Urothelium cell line (cell line): ENCODE measurements around the gene RRP15.
A peak's percentile ranks its signal among the peaks of the same experiment; 100 is the strongest.
"Not testable (repeated sequence)": the region's sequence is repeated elsewhere in the genome, so short reads cannot be mapped to it uniquely, and the experiment has no call there.

Experiments
- DNase-seq: peaks from one replicate; pipeline ENCODE4 v3.0.0; 2011; ENCODE audit warnings: low spot score, mixed read lengths
- FAIRE-seq: peaks from 2 replicates; lab custom pipeline; 2011; peaks lifted over from hg19 to GRCh38; lab: Jason Lieb, UNC

Gene RRP15

DNA sequence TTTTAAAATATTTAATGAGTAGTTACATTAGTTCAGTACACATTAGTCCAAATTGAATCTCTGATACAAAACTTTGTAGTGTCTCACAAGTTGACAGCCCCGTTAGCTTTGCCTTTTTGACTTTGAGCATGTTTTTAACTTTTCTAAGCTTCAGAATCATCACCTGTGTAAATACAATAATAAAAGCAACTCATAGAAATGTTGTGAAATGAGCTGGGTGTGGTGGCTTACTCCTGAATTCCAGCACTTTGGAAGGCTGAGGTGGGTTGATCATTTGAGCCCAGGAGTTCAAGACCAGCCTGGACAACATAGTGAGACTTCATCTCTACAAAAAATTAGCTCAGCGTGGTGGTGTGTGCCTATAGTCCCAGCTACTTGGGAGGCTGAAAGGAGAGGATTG, 11.1 kb downstream of the RRP15 start:
- DNase-seq (no peak), FAIRE-seq (no peak)

DNA sequence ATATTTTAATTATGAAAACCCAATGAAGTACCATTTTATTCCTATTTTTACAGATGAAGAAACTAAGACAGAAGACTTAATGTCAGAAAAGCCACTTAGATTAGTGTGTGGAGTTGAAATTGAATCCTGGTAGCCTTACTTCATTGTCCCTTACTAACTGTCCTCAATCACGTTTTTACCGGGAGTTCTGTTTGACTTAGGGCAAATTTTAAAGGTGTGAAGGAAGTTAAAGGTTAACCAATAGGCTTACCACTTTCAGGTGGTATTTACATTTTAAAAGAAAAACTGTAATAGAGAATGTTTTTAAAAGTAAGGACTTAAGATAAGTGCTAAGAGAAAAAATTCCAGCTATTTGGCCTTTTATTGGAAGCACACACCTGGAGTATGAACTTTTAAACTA, 12.4 kb downstream of the RRP15 start:
- DNase-seq, result no peak
- no peak for FAIRE-seq

DNA sequence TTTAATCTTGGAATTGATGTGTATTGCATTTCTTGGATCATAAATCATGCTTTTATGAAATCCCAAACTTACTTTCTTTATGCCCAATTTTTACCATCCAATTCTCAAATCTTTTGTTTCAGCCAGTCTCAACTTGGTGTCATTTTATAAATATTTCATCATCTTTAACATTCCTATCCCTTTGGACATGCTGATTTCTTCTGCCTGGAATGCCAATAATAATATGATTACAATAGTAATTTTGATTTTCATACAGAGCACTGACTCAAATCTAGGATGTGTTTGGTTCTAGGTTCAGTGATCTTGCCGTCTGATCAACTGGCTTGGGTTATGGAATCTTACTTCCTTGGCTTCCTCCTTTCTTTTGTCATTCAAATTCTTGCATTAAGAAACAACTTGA, 12.8 kb downstream of the RRP15 start:
- DNase-seq (no peak), FAIRE-seq (no peak)

DNA sequence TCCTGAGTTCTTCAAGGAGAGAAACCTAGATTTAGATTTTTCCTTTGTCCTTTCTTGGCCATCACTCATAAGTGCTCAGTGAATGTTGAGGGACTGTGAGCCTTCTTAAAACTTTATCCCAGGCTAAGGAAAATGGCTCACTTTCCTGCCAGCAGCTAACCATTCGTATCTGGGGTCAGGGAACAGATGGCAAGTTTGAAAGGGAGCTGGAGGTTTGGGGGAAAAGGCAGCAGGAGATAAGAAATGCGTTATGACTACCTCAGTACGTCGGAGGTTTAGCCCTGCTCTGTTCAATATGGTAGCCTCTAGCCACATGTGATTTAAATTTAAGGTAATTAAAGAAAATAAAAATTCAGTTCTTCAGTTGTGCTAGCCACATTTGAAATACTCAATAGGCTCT, 13.3 kb downstream of the RRP15 start:
- no peak for DNase-seq
- FAIRE-seq, result no peak

DNA sequence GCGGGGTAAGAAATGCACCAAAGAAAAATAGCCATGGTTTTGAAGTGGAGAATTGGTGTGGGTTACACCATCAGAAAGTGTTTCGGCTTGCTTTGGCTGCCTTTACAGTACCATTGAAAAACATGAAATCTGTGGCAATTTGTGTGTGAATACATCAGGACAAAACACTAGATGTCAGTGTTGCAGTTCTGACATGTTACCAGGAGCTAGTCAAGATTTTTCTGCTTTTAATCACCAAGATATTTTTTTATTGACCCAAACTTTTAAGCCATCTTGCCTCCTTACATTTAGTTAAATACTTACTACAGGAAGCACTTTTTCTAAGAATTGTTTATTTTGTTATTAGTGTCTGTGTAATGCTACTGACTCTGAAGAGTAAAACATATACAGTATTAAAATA, 14.3 kb downstream of the RRP15 start:
- FAIRE-seq (no peak), DNase-seq (peak; percentile 34)

DNA sequence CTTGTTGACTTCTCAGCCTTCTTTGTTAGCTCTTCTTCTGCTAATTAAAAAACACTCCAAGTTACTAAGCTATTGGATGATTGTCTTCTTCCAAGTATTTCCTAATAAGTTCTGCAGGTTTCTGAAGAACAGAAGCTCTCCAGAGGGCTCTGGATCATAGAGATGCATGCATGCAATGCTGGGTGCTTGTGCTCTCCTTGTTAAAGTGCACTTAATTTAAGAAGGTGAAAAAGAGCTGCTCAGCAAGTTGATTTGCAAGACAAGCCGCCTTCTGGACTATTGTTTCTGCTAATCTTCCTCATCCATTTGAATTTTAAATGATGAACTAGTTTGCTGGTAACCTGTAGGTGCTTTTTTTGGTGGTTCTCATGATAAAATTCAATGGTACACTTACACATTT, 16.1 kb downstream of the RRP15 start:
- no peak for FAIRE-seq
- DNase-seq, result no peak

DNA sequence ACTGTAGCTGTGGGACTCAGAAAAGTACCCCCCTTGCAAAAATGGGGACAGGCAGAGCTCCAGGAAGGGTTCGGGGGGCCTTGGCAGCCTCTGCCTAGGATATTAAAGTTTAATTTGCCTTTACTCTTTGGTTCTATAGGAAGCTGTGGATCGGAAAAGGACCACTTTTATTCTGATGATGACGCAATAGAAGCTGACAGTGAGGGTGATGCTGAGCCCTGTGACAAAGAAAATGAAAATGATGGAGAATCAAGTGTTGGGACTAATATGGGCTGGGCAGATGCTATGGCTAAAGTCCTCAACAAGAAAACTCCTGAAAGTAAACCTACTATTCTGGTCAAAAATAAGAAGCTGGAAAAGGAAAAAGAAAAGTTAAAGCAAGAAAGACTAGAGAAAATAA, 17.1 kb downstream of the RRP15 start:
- no peak for FAIRE-seq
- no peak for DNase-seq

DNA sequence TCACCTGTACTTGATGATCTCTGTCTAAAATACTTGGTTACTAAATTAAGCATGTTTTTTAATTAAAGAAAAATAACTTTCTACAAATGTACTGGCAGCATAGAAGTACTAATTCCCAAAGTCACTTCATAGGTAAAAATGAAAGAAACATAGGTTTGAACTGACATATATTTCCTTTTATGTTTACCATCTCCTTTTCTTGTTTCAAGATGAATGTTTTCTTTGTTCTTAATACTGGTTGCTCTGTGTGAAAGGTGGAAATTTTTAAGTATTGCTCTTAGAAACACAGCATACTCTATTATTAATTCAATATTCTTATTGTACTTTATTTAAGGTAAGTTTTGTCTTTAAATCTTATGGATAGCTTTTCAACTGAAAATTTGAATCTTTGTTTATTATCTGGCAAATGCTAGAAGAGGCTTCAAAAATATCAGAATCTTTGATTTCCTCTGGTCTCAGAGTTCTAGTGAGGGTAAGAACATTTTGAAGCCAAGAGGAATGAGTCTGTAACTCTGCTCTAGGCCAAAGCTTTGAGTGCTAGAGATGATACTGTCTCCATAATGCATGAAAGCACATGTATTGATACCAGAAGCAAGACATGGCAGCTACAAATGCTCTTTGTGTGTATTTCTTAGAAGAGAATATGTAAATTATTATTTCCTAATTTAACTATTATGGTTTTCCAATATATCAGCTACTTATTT, 18.2 kb downstream of the RRP15 start:
- DNase-seq (no peak), FAIRE-seq (no peak)

DNA sequence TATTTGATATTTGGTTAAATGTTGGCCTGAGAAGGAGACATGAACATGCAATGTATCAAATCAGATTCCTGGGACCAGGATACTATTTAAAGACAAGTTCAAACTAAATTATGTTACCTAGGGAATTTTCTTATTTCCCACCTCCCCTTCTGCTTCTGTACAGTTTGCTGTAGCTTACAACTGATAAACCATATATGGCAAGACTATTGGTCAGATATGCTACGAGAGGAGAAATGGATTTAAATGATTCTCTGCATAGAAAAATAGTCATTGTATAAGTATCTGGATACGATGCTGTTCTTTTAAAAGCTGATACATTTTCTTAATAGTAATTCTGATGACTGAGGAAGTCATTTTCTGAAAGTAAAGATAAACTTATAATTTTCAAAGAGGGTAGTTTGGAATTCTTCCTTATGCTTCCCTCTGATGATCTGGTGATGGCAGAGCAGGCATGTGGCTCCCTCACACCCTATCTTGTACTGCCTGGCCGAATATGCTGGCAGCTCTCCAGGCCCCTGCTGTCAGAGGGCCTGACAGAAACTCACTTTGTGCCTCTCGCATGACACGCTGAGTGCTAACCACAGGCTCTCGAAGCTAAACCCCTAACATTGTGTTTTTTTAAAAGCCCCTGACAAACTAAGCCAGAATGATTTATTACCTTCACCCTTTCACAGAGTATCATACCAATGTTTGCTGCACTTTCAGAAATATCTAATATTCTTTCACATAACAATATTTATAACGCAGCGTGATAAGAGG, 19.4 kb downstream of the RRP15 start:
- no peak for FAIRE-seq
- no peak for DNase-seq

DNA sequence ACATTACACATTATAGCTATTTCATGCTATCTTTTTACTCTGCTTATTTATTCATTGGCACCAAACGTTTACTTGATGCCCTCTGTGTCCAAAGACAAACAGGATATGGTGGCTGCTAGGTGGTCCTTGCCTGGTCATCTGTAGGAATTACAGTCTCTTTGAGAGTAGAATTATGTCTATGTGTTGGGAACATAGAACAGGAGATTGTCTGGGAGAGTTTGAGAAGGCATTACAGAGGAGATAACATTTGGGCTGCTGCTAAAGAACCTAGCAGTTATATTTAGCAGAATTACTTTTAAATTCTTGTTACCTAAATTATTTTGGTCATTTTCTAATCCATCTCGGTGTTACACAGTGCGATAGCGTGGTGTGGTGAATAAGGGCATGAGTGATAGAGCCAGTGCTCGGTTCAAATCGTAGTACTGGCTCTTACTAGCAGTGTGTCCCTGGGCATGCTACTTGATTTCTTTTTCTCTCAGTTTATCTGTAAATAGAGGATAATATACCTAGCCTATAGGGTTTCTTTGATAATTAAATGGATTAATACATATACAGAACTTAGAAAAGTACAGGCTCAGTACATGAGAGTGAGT, 20.5 kb downstream of the RRP15 start:
- no peak for DNase-seq
- FAIRE-seq, result no peak

DNA sequence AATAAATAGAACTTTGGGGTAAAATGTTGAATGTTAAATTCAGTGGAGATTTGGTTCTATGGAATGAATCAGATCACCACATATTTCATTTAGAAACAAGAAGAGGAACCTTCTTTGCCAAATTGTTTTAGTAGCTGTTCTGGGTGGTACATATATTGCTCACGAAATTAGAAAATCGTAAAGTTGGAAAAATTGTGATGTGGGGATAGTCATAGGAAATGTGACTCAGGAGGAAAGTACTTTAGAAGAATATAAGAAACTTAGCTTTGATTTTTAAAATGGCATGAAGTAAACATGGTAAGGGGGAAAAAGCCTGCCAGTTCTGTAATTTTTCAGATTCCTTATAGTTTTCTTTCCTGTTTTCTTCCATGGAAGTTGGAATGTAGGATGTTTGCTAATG, 27.4 kb downstream of the RRP15 start:
- FAIRE-seq (no peak), DNase-seq (no peak)

DNA sequence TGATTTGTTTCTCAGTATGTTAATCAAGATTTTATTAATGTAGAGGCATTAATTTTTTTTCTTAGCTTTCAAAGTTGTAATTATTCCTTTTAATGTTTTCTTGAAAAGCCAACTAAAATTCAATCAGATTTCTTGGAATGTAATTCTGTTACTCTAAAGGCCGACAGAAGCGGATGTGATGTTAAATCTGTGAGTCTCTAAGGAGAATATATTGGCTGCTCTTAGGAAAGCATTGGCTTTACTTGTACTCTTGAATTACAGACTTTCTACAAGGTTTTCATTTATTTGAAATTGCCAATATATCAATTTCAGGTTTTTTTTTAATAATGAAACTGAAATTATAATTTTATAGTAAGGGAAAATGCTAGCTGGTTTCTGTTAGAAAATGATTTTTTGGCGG, 29.2 kb downstream of the RRP15 start:
- FAIRE-seq, result no peak
- DNase-seq, result no peak

DNA sequence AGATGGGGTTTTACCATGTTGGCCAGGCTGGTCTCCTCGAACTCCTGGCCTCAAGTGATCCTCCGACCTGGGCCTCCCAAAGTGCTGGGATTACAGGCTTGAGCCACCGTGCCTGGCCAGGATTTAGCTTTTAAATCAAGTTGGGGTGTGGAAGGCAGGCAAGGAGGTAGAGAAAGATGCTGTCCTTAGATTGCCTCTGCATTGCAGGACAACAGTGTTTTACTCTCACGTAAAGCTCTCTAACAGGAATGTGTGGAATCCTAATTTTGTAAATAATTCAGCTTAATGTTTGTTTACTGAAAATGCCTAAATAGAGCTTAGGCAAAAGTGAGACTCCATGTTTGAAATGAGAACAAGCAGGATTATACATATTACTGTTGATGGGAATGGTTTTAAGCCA, 30.5 kb downstream of the RRP15 start:
- no peak for FAIRE-seq
- DNase-seq, result no peak

DNA sequence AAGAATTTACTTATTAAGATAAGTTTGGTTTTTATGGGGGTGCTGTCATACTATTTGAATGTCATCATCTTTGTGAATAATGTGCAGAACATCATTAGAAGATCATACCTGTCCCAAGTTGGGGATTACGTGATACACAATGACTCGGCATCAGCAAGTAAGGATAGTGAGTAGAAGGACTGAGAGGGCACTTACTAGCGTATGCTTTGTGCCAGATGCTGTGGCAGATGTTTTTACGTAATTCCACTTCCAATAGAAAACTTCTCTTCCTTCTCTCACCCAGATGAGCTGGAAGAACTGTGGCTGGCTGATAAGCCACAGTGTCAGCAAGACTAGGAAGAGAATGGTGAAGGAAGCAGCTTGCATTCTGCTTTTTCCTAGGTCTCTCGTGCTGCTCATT, 32.0 kb downstream of the RRP15 start:
- DNase-seq (no peak), FAIRE-seq (no peak)

DNA sequence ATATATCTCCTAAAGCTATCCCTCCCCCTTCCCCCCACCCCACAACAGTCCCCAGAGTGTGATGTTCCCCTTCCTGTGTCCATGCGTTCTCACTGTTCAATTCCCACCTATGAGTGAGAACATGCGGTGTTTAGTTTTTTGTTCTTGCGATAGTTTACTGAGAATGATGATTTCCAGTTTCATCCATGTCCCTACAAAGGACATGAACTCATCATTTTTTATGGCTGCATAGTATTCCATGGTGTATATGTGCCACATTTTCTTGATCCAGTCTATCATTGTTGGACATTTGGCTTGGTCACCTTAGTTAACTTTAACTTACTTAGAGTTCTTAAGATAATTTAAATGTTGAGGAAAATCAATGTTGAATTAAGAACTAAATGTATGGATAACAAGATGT, 35.1 kb downstream of the RRP15 start:
- FAIRE-seq, result not testable (repeated sequence)

DNA sequence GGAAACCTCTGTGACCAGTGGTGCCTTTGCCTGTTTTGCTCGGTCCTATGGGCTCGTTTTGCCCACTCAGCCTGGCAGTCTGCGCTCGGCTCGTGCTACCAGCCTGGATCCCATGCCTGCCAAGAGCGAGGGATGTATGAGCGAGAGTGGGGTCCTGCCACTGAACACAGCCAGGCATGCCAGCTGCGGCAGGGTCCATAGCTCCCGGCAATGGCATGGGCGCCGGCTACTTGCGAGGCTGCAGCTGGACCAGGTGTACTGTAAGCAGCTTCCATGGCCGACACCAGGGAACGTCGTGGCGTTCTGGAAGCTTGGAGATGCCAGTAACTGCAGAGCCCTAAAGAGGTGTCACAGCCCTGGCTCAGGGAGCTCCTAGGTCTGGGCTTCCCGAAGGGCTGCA, 37.7 kb downstream of the RRP15 start:
- peak; percentile 17 for FAIRE-seq
- DNase-seq, result no peak

More for the DNA sequence above, 35.1 kb downstream of the RRP15 start:
- DNase-seq, result not testable (repeated sequence)

DNA sequence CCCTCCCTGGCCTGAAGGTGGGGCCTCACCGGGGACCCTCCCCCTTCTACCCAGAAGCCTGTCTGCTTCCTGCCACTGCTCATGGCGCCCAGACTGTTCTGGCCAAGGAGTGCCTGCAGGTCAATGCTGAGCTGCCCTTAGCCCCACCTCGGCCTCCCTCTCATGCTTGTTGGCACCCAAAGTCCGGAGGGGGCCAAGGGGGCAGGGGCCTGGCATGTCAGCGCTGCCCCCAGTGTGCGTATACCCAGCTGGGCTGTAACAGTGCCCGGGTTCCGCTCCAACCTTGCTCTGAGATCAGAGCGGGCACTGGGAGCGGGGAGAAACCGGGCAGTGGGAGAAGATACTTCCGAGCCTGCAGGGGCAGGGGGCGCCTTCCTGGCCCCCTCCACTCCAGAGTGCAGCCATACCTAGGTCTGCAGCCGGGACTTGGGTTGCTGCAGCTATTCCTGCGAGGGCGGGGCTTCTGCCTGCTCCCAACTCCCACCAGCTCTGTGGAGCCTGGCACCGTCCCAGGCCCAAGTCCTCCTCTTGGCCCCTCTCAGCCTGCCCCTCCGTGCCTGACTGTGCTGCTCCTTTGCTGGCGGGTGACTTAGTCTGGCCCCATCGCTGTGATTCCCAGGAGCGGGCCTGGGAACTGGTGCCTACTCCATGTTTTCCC, 38.6 kb downstream of the RRP15 start:
- FAIRE-seq (no peak), DNase-seq (no peak)

DNA sequence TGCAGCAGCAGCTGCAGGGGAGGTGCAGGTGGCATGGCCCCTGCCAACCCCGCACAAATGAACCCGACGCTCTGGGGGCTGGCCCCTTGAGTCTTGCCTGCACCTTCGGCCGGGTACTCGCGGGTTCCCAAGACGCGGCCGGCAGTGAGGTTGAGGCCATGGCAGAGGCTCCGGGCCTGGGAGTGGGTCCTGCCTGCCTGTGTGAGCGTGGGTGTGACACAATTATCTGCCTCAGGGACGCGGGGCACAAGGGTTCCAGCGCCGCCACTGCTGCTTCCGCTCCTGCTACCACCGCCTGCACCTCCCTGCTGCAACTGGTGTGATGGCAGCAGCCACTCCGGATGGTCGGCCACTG, 39.1 kb downstream of the RRP15 start:
- DNase-seq, result no peak
- no peak for FAIRE-seq

DNA sequence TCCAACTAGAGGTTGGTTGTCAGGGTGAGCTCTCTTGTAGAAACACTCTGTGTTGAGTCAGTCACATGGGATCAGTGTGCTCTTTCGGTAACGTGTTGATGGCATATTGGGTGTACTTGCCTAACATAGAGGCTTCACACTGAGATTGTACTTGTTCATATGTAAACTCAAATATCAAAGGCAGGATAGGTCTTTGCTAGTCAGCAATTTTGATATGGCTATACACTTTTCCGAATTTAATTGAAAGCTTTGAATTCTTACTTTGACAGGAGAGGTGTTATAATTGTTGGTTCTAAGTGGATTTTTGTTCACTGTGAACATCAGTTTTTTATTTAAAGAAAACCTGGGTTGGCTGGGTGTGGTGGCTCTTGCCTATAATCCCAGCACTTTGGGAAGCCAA, 43.7 kb downstream of the RRP15 start:
- FAIRE-seq (no peak), DNase-seq (no peak)

DNA sequence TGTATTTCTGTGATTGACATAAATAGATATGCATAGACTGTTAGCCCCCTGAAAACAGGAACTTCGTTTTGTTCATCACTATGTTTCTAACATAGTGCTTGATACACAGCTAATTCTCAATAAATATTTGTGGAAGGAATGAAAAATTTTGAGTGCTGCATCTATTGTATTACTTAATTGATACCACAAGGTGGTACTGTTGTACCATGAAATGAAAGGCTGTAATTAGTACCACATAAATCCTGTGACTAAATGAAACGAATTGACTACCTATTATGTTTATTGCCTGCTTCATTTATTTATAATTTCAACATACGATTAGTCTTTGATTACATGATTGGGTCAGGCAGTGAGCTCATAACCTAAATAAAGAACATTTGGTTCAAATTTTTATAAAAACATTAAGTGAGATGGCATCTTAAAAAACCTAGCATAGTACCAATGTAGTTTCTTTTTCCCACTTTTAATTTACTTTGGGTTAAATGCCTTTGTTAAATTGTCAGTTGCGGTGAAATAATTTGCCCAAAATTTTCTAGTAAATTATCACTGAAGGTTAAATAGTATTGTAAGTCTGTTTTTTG, 45.0 kb downstream of the RRP15 start:
- DNase-seq, result peak; percentile 25
- FAIRE-seq, result no peak

DNA sequence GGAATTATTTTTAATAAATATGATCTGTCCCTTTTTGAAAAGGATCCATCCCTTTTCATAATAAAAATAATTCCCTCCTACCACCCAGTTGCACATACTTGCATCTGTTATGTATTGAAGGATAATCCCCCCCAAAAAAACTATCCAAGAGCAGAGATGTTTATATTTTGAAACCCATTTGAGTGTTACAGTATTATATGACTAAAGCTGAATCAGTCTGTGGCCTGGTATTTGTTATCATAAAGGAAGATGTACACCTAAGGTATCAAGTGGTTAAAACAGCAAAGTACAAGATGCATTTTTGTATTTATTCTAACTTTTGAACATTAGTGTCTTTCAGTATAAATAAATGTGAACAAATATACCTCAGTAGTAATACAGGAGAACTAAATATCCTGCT, 47.3 kb downstream of the RRP15 start:
- FAIRE-seq (no peak), DNase-seq (no peak)
